OCI-LY7 (cell line): ENCODE results near the gene PLCE1.

Source experiments
- CTCF ChIP-seq: fragments of 200-600 bp; sonication (generic); conservative IDR thresholded peaks from 2 replicates; pipeline ENCODE4 v1.5.1; 2014; ENCODE audit warnings: mild to moderate bottlenecking, antibody characterized with exemption, low read length, moderate library complexity, mixed read lengths
- EZH2phosphoT487 ChIP-seq: fragments of 200-600 bp; sonication (generic); IDR thresholded peaks from 2 replicates; pipeline ENCODE4 v1.6.1; 2018; ENCODE audit warnings: low read depth, borderline replicate concordance, mild to moderate bottlenecking, mixed run types, antibody characterized with exemption, low read length, moderate library complexity, mixed read lengths

- TF ChIP-seq CTCF (no peak), EZH2phosphoT487 (no peak)
Measured at GRCh38 chr10:94024407-94024806, 30.7 kb downstream of the PLCE1 start.
